Measurements from ENCODE around the gene TRIP6.

The TRIP6 gene

GRCh38 chr7:100867040-100867775 is at the start of gene TRIP6:
Gene TRIP6 (plus strand): TSS chr7:100867387. CDS start chr7:100867498, 111 bp downstream.
- no peaks in the 10 kb centered on the region for H3K27me3 ChIP-seq (ENCODE audit: control insufficient read depth in 5 of 5, insufficient read depth in 4 of 5, low read length in 5 of 5)
- H3K36me3 ChIP-seq (ENCODE audit: control insufficient read depth in 5 of 5, insufficient read depth in 5 of 5, low read length in 5 of 5): peaks cover 2 to 34% (median 17%) of the 10 kb centered on the region in 5 donors
- H3K9ac ChIP-seq (ENCODE audit: low read length in 5 of 5): peak within 1 kb of the TSS; percentile 73 to 100 (median 96)
- peak within 1 kb of the TSS; percentile 76 to 92 (median 84) for H3K4me3 ChIP-seq (ENCODE audit: low read depth in 1 of 5, low read length in 5 of 5)
- no peaks in the 10 kb centered on the region for H3K9me3 ChIP-seq (ENCODE audit: control insufficient read depth in 5 of 5, low read length in 5 of 5)
- H3K27ac ChIP-seq (ENCODE audit: low read depth, low read length): peak within 1 kb of the TSS; percentile 97
- H3K4me1 ChIP-seq (ENCODE audit: control insufficient read depth in 5 of 5, insufficient read depth in 5 of 5, low read length in 5 of 5): peaks cover 5 to 48% (median 42%) of the 10 kb centered on the region in 5 donors

GRCh38 chr7:100818366-100818765 is 48.8 kb upstream of the TRIP6 start:
- Histone ChIP-seq H3K9me3 (ENCODE audit: control insufficient read depth in 5 of 5, low read length in 5 of 5) (no peaks in the 10 kb centered on the region), H3K27ac (ENCODE audit: low read depth, low read length) (no peak overlapping the region), H3K4me3 (ENCODE audit: low read depth in 1 of 5, low read length in 5 of 5) (no peak overlapping the region), H3K4me1 (ENCODE audit: control insufficient read depth in 5 of 5, insufficient read depth in 5 of 5, low read length in 5 of 5) (peaks cover 0 to 3% (median 0%) of the 10 kb centered on the region in 5 donors), H3K9ac (ENCODE audit: low read length in 5 of 5) (no peak overlapping the region), H3K36me3 (ENCODE audit: control insufficient read depth in 5 of 5, insufficient read depth in 5 of 5, low read length in 5 of 5) (peaks cover 0 to 77% (median 52%) of the 10 kb centered on the region in 5 donors), H3K27me3 (ENCODE audit: control insufficient read depth in 5 of 5, insufficient read depth in 4 of 5, low read length in 5 of 5) (peaks cover 0 to under 1% (median 0%) of the 10 kb centered on the region in 5 donors)

- peaks cover 0 to 4% (median 0%) of the 10 kb centered on the region in 5 donors for H3K27me3 ChIP-seq (ENCODE audit: control insufficient read depth in 5 of 5, insufficient read depth in 4 of 5, low read length in 5 of 5)
- no peak overlapping the region for H3K4me3 ChIP-seq (ENCODE audit: low read depth in 1 of 5, low read length in 5 of 5)
- no peak overlapping the region for H3K9ac ChIP-seq (ENCODE audit: low read length in 5 of 5)
- peaks cover 0 to 77% (median 52%) of the 10 kb centered on the region in 5 donors for H3K36me3 ChIP-seq (ENCODE audit: control insufficient read depth in 5 of 5, insufficient read depth in 5 of 5, low read length in 5 of 5)
- no peak overlapping the region for H3K27ac ChIP-seq (ENCODE audit: low read depth, low read length)
- peaks cover 0 to 1% (median 0%) of the 10 kb centered on the region in 5 donors for H3K4me1 ChIP-seq (ENCODE audit: control insufficient read depth in 5 of 5, insufficient read depth in 5 of 5, low read length in 5 of 5)
- no peaks in the 10 kb centered on the region for H3K9me3 ChIP-seq (ENCODE audit: control insufficient read depth in 5 of 5, low read length in 5 of 5)
These were observed 48.4 kb upstream of the TRIP6 start for GRCh38 chr7:100818825-100819224.

GRCh38 chr7:100819586-100819985 is 47.6 kb upstream of the TRIP6 start:
- Histone ChIP-seq H3K9ac (ENCODE audit: low read length in 5 of 5) (no peak overlapping the region), H3K4me1 (ENCODE audit: control insufficient read depth in 5 of 5, insufficient read depth in 5 of 5, low read length in 5 of 5) (peaks cover 0 to 7% (median 0%) of the 10 kb centered on the region in 5 donors), H3K27ac (ENCODE audit: low read depth, low read length) (no peak overlapping the region), H3K36me3 (ENCODE audit: control insufficient read depth in 5 of 5, insufficient read depth in 5 of 5, low read length in 5 of 5) (peaks cover 0 to 71% (median 51%) of the 10 kb centered on the region in 5 donors), H3K4me3 (ENCODE audit: low read depth in 1 of 5, low read length in 5 of 5) (no peak overlapping the region), H3K9me3 (ENCODE audit: control insufficient read depth in 5 of 5, low read length in 5 of 5) (no peaks in the 10 kb centered on the region), H3K27me3 (ENCODE audit: control insufficient read depth in 5 of 5, insufficient read depth in 4 of 5, low read length in 5 of 5) (peaks cover 0 to 10% (median 7%) of the 10 kb centered on the region in 5 donors)

- no peak overlapping the region for H3K4me3 ChIP-seq (ENCODE audit: low read depth in 1 of 5, low read length in 5 of 5)
- no peaks in the 10 kb centered on the region for H3K9me3 ChIP-seq (ENCODE audit: control insufficient read depth in 5 of 5, low read length in 5 of 5)
- H3K27me3 ChIP-seq (ENCODE audit: control insufficient read depth in 5 of 5, insufficient read depth in 4 of 5, low read length in 5 of 5): peaks cover 11 to 23% (median 18%) of the 10 kb centered on the region in 5 donors
- H3K36me3 ChIP-seq (ENCODE audit: control insufficient read depth in 5 of 5, insufficient read depth in 5 of 5, low read length in 5 of 5): peaks cover 0 to 49% (median 37%) of the 10 kb centered on the region in 5 donors
- H3K27ac ChIP-seq (ENCODE audit: low read depth, low read length): no peak overlapping the region
- H3K9ac ChIP-seq (ENCODE audit: low read length in 5 of 5): no peak overlapping the region
- peaks cover 0 to 30% (median 19%) of the 10 kb centered on the region in 5 donors for H3K4me1 ChIP-seq (ENCODE audit: control insufficient read depth in 5 of 5, insufficient read depth in 5 of 5, low read length in 5 of 5)
These were observed 44.7 kb upstream of the TRIP6 start for GRCh38 chr7:100822236-100823139.

- H3K27me3 ChIP-seq (ENCODE audit: control insufficient read depth in 5 of 5, insufficient read depth in 4 of 5, low read length in 5 of 5): peaks cover 15 to 27% (median 22%) of the 10 kb centered on the region in 5 donors
- peaks cover 0 to 36% (median 25%) of the 10 kb centered on the region in 5 donors for H3K4me1 ChIP-seq (ENCODE audit: control insufficient read depth in 5 of 5, insufficient read depth in 5 of 5, low read length in 5 of 5)
- no peak overlapping the region for H3K27ac ChIP-seq (ENCODE audit: low read depth, low read length)
- peaks cover 0 to 48% (median 37%) of the 10 kb centered on the region in 5 donors for H3K36me3 ChIP-seq (ENCODE audit: control insufficient read depth in 5 of 5, insufficient read depth in 5 of 5, low read length in 5 of 5)
- H3K9ac ChIP-seq (ENCODE audit: low read length in 5 of 5): no peak overlapping the region
- H3K9me3 ChIP-seq (ENCODE audit: control insufficient read depth in 5 of 5, low read length in 5 of 5): no peaks in the 10 kb centered on the region
- H3K4me3 ChIP-seq (ENCODE audit: low read depth in 1 of 5, low read length in 5 of 5): no peak overlapping the region
These were observed 44.1 kb upstream of the TRIP6 start for GRCh38 chr7:100823140-100823525.

GRCh38 chr7:100823534-100823933 is 43.7 kb upstream of the TRIP6 start:
- Histone ChIP-seq H3K9ac (ENCODE audit: low read length in 5 of 5) (no peak overlapping the region), H3K27ac (ENCODE audit: low read depth, low read length) (no peak overlapping the region), H3K9me3 (ENCODE audit: control insufficient read depth in 5 of 5, low read length in 5 of 5) (no peaks in the 10 kb centered on the region)

GRCh38 chr7:100824499-100825214 is 42.5 kb upstream of the TRIP6 start:
- Histone ChIP-seq H3K4me3 (ENCODE audit: low read depth in 1 of 5, low read length in 5 of 5) (peak overlapping the region in 4 of 5 donors; percentile 71 to 76 (median 76)), H3K36me3 (ENCODE audit: control insufficient read depth in 5 of 5, insufficient read depth in 5 of 5, low read length in 5 of 5) (peaks cover 0 to 34% (median 28%) of the 10 kb centered on the region in 5 donors), H3K9ac (ENCODE audit: low read length in 5 of 5) (peak overlapping the region in 1 of 5 donors; percentile 76), H3K27me3 (ENCODE audit: control insufficient read depth in 5 of 5, insufficient read depth in 4 of 5, low read length in 5 of 5) (peaks cover 15 to 36% (median 27%) of the 10 kb centered on the region in 5 donors), H3K27ac (ENCODE audit: low read depth, low read length) (no peak overlapping the region), H3K4me1 (ENCODE audit: control insufficient read depth in 5 of 5, insufficient read depth in 5 of 5, low read length in 5 of 5) (peaks cover 0 to 42% (median 28%) of the 10 kb centered on the region in 5 donors), H3K9me3 (ENCODE audit: control insufficient read depth in 5 of 5, low read length in 5 of 5) (no peaks in the 10 kb centered on the region)

More at GRCh38 chr7:100823534-100823933, 43.7 kb upstream of the TRIP6 start:
- Histone ChIP-seq H3K27me3 (ENCODE audit: control insufficient read depth in 5 of 5, insufficient read depth in 4 of 5, low read length in 5 of 5) (peaks cover 15 to 28% (median 23%) of the 10 kb centered on the region in 5 donors), H3K36me3 (ENCODE audit: control insufficient read depth in 5 of 5, insufficient read depth in 5 of 5, low read length in 5 of 5) (peaks cover 0 to 44% (median 34%) of the 10 kb centered on the region in 5 donors), H3K4me3 (ENCODE audit: low read depth in 1 of 5, low read length in 5 of 5) (no peak overlapping the region), H3K4me1 (ENCODE audit: control insufficient read depth in 5 of 5, insufficient read depth in 5 of 5, low read length in 5 of 5) (peaks cover 0 to 37% (median 26%) of the 10 kb centered on the region in 5 donors)

GRCh38 chr7:100825215-100825671 is 41.9 kb upstream of the TRIP6 start:
- no peaks in the 10 kb centered on the region for H3K9me3 ChIP-seq (ENCODE audit: control insufficient read depth in 5 of 5, low read length in 5 of 5)
- peak overlapping the region; percentile 68 for H3K27ac ChIP-seq (ENCODE audit: low read depth, low read length)
- peaks cover 15 to 36% (median 27%) of the 10 kb centered on the region in 5 donors for H3K27me3 ChIP-seq (ENCODE audit: control insufficient read depth in 5 of 5, insufficient read depth in 4 of 5, low read length in 5 of 5)
- peaks cover 0 to 28% (median 23%) of the 10 kb centered on the region in 5 donors for H3K36me3 ChIP-seq (ENCODE audit: control insufficient read depth in 5 of 5, insufficient read depth in 5 of 5, low read length in 5 of 5)
- peaks cover 0 to 43% (median 28%) of the 10 kb centered on the region in 5 donors for H3K4me1 ChIP-seq (ENCODE audit: control insufficient read depth in 5 of 5, insufficient read depth in 5 of 5, low read length in 5 of 5)
- peak overlapping the region in 2 of 5 donors; percentile 57 to 76 for H3K9ac ChIP-seq (ENCODE audit: low read length in 5 of 5)
- H3K4me3 ChIP-seq (ENCODE audit: low read depth in 1 of 5, low read length in 5 of 5): peak overlapping the region in 4 of 5 donors; percentile 71 to 76 (median 76)
